DMS79 treated with DMSO at 0.1 percent for 48 hours (cell line): Measurements from ENCODE around the gene RGS6.

Experiments used
- DNase-seq: peaks from one replicate; lab custom pipeline; 2025; lab: John Stamatoyannopoulos, UW

Gene RGS6

DNA sequence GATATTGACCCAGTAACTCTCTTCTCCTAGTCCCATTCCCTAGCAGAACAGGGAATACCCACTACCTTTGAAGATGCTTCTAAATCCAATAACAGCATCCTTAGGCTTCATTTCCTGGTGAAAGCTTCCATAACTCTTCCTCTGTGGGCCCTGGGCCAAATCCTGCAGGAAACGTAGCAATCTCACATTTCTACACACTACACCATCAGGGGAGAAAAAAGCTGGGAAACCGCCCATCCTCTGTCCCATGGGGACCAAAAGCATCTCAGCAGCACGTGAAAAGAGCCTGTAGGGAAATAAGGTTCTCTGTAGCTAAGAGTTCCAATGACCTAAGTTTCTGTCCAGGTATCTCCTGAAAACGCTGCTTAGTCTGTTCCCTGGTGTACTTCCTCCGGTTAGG, 621.4 kb downstream of the RGS6 start:
- DNase-seq: no peak

DNA sequence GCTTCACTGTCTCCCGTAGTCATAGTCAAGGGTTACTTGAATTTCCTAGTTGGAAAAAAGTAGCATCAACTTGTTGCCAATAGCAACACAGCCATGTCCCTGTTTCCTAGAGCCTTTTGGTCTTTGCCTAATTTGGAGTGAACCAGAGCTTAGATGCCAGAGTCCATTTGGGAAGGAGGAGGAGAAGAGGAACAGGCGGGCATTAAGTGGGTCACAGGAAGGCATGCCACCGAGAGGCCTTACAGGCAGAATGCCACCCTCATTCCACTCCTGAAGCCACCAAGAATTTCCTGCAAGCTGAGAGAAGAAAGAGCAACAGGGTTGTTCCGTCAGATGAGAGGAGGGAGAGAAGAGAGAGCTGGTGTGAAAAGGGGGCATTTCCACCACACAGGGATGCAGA, 622.2 kb downstream of the RGS6 start:
- DNase-seq: no peak

DNA sequence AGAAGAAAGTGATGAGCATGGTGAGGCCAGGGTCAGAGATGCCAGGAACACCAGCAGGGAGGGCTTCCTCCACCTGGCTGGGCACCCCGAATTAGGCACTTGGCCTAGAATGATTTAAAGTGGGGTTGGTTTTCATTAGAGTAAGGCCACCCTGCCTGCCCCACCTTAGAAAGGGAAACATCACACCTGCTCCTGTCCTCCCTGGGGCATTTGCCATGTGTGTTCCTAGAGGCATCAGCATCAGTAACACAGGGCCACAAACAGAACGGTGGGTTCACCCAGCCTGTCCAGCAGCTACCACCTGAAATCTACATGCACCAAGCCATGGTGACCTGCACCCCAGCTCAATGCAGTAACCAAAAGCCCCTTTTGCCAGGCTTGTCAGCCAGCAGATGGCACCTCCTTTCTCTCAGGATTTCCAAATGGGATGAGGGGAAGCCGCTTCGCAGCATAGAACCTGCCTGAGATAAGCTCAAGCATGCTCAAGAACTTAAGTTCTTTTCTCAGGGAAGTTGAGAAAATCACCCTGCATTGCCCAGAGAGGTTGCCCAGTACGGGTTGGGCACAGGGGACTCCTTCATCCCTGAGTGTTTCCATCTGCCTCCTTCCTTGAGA, 622.9 kb downstream of the RGS6 start:
- no peak for DNase-seq

DNA sequence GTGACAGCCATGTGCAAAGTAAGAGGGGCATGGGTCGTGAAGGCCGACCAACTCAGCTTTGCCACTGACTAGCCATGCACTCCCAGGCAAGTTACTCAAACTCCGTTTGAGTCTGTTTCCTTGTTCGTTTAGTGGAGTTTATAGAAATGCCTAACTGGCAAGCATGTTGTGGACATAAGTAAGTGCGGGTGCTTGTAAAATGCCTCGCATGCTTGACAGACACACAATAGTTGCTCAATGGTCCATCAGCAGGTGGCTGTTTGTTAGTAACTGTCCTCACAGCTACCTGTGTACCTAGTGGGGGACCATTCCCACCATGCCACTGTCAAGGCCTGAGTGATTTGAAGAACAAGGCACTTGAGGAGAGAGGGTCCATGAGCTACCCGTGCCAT, 623.4 kb downstream of the RGS6 start:
- no peak for DNase-seq

DNA sequence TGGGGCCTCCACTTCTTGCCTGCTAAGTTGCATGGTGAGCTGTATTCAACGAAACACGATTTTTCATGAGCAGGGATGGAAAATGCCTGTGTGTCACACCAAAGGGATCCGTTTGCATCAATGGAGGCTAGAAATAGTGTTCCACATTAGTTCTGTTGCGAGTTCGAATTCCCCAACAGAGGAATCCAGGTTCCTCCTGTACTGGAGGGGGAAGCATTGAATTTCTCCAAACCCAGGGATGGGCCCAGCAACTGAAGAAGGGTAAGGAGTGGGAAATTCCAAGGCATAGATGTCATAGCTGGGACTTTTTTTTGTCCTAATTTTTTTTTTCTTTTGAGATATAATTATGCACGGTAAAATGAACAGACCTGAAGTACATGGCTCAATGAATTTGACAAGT, 625.4 kb downstream of the RGS6 start:
- DNase-seq: no peak

DNA sequence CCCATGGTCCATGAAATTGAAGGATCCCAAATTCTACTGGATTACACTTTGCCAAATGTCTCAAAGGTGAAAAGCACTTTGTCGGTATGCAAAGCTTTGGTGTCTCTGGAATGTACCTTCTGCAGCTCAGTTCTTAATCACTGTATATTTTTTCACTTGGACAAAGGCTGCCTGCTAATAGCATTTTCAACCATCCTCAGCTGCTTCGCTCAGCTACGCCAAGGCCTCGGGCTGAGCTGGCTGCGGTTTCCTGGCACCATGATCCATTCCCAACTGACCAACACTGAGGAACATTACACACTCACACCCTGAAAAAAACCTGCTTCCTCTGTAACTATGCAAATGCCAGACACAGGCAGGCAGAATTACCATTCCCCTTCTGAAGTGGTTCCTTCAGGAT, 626.5 kb downstream of the RGS6 start:
- DNase-seq: no peak

DNA sequence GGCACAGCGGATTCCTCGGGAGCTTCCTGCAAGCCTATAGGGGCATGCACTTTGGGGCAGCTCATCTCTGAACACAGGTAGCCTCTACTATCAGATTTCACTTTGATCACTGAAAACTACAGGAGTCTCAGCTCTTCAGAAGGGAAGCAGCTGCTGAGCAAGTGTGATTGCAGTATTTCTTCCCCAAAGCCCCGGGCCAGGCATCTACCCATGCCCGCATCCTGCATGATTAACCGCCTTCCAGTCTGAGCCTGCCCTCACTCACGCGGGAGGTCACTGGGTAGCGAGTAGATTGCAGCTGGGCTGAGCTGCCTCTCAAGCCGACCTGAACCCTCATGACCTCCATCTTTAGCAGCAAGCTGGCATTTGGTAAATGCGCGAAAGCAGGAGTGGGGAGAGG, 627.0 kb downstream of the RGS6 start:
- DNase-seq: no peak

DNA sequence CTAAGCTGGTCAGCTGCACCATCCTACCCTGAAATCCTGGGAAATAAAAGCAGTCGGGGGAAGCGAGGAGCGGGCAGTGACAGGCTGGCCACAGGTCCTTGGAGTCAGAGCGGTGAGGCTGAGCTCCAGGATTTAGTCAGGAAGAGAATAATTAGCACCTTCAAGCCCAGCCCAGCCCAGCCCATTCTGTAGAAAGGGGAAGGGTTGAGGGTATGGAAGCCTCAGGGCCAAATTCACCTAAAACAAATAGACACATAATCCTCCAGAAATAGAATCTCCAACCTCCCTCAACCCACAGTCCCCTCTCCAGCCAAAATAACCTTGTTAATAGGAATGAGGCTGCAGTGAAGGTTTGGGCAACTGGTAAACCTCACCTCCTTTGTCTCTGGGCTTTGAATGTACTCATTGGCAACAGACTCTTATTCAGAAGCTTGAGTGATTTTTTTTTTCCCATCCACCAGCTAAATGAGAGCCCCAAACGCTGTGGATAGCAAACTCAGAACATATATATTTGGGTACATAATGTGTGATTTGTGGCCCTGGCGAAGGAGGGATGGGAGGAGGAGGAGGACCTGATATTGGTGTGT, 627.5 kb downstream of the RGS6 start:
- no peak for DNase-seq

DNA sequence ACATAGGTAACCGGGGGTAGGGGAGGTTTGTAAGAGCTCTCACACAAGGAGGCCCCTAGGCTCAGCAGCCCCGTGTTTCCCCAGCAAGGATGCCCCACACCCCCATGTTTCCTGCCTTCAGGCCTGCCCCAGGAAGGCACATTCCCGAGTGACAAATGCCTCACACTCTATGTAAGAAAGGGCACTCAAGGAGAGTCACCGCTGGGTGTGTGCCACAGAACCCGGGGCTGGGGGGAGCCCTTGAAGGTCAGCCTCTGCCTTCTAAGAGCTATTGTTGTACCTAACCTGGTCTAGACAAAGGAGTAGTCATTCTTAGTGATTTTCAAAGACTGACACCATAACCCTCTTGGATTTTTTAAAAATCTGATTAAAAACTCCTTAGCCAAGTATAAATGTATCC, 628.1 kb downstream of the RGS6 start:
- no peak for DNase-seq

DNA sequence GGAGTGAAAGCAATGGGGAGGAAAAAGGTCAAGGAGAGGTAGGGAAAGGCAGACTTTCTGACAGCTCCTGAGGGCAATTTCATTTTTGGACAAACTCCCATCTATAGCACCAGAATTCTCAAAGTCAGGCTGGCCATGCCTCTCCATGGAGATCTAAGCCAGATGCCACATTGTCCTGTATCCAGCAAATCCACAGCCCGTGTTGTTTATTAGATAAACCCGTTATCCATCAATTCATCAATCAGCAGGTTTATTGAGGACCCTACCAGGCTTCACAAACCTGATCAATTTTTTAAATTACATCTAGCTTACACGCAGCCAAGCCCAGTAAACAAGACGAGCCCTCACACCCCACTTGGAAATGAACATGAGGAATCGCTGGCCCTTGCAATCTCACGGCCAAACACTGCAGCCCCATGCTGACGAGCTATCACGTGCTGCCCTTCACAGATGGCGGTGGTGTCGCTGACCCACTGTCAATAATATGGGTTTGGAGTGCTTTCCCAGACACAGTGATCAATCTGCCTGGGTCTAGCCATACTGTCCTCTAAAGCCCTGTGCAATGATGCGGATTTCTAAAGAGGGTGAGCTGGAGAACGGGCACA, 628.8 kb downstream of the RGS6 start:
- no peak for DNase-seq

DNA sequence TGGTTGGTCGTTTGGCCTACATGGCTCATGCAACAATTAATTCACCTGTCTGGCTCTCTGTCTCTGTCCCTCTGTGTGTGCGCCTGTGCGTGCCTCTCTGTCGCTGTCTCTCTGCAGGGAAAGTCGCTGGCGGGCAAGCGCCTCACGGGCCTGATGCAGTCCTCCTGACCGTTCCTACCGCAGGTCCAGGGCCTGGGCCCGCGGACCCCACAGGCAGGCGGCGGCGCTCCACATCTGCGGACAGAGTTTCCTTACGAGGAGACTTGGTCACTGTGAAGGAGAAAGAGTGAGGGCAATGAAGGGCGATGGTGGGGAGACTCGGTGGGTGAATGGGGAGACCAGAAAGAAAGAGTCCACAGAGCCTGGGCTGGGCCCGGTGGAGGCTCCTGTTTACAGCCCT, 630.1 kb downstream of the RGS6 start:
- DNase-seq: no peak

DNA sequence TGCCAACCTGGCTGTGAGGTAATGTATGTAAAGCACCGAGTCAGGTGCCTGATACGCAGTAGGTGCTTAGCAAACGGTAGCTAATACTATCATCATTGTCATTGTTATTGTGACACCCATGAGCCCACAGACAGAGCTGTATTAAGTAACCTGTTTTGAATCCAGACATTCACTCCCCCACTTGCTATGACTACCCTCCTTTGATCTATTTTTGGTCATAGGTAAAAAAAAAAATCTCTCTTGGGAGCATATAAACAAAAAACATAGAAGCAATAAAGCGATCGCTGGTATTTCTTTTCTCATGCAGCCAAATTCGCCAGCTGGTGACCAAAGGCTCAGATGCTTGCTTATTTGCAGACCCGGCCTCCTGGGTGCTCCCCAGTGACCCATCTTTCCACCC, 631.4 kb downstream of the RGS6 start:
- no peak for DNase-seq

DNA sequence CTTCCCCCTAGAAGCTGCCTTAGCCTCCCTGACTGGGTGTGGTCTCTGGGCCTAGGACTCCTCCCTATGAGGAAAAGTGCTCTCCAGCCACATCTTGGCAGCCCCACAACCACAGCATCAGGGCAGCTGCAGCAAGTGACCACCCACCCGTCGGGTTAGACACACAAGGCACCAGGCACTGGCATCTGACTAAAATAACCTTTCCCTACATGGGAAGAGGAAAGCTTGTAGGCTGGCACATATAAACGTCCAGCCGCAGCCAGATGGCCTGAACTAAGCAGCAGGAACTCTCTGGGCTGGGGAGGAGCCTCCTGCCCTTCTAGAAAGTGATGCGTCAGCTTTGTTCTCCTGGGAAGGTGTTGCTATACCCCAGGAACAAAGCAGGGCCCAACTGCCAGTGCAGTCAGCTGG, 632.9 kb downstream of the RGS6 start:
- DNase-seq: no peak

DNA sequence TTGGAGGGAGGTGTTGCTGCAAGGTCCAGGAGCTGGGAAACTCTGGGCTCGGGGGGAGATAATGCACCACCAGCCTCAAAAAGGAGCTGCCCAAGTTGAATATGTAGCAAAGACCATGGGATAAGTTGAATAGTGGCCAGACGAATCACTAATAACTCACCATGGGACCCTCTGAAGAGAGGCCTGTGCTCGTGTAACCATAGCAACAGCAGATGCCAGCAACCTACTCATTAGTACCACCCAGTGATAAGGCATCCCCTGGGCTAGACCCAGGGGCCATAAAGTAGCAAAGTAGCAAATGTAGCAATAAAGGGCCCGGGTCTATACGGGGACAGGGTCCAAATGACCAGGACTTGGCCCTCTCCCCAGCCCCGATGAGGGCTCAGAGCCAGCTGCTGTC, 633.7 kb downstream of the RGS6 start:
- DNase-seq: no peak

DNA sequence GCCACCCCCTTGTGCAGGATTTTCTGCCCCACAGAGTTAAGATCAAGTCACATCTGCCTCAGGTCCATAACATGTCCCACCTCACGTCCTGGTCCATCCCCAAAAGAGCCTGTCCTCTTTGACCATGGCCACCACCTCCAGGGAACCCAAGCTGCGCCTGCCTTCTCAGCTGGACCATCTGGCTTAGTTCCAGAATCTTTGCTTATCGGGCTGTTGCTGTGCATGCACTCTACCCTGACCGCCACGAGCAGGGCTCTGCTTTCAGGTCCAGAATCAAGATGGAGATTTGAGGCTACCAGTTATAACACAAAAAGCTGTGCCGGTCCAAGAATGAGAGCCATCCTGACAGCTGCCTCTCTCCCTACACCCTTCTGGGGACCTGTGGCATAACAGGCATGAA, 635.0 kb downstream of the RGS6 start:
- DNase-seq: no peak

DNA sequence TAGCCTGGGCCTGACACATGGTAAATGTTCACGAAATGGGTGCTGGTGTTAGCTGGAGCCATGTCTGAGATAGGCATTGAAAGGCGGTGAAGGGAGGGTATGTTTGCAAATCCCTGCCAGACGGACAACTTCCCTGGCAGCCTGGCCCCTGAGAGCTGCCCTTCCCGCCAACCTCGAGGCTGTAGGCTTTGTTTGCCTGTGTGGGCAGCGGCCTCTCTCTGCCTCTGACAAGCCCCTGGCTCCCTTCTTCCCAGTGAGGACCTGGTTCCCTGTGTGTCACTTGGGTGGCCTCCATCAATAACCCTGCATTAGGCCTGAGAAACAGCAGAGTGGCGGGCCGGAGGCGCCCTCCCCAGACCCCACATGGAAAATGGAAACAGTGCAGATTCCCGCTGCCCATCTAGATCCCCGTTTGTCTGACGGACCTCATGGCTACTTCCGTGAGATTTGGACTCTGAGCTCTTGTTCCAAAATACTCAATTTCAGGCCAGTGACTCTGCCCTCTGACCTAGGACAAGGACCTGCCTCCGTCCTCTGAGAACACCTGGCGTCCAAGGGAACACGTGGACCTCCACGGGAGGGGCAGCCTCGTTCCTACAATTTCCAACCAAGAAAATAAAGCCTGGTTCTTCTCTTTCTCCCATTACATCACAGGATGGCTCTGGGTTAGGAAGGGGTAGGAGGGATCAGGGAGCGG, 636.2 kb downstream of the RGS6 start:
- DNase-seq: no peak

DNA sequence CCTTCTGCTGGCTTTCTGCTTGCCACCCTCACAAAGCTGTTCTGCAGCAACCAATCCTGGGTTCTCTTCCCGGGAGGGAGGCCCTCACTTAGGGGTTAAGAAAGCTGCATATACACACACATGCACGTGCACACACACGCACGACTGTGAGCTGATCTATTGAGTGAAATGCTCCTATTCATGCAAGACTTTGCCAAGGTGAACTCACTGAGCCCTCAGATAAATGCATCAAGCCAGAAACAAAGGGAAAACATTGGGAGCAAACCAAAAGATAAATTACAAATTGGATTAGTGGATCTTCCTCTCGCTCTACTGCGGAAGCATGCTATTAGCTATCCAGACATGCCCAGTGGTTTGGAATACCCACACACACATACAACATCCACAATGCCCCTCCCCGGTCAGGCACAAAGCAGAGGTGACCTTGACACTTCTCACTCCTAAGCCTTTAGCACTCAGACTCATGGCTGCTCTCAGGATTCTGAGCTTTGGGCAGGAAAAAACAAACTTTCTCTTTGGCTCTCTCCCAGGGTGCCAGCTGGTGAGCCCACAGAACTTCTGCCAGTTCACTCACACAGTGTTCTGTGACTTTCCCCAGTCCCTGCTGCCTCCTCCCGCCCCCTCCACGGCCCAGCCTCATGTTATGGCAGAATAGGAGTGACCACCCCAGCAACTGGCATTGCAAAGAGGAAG, 641.6 kb downstream of the RGS6 start:
- DNase-seq: no peak

DNA sequence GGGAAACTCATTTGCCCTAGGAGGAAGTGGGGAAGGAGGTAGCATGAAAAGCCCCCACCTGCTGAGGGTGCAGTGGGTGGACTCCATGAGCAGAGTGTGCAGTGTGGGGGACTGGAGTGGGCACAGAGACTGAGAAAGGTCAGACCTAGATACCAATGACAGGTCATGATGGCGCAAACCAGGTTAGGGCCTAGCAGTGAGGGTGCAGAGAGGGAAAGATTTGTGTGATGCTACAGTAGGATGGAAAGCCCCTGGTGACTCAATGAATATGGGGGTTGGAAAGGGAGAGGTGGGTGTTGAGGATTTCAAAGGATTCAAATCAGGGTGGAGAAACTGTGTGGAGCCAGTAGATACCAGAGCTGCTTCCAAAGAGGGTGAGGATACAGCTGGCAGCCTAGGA, 642.5 kb downstream of the RGS6 start:
- no peak for DNase-seq

DNA sequence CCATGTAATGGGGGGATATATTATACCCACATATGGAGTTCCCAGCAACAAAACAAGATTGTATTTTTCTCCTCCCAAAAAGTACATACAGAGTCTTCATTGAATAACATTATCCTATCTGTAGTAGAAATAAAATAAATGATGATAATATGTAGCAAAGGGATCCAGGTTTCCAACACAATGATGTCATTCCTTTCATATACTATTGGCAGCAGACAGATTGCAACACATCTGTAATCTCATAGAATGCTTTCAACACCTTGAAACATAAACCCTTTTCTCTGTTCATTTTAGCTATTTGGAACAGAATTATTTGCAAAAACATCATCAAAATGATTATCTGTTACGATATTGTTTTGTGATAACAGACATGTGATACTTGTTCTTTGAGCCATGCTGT, 644.0 kb downstream of the RGS6 start:
- DNase-seq: no peak

DNA sequence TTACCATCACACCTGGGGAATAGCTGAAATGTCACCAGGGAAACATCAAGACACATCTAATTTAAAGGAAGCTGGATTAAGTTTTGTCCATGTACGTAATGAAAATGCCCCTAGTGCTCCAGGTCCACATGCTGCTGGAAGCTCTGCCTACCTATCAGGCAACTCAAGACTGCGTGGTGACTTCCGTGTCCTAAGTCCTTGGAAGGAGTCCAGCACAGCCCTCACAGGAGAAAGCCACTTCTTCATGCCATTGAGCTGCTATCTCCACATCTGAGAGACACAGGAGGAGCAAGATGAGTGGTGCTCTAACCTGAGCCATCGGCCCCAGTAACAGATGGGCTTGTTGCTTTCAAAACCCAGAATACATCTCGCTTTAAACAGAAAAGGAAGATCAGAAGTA, 645.3 kb downstream of the RGS6 start:
- DNase-seq: peak; percentile 97

DNA sequence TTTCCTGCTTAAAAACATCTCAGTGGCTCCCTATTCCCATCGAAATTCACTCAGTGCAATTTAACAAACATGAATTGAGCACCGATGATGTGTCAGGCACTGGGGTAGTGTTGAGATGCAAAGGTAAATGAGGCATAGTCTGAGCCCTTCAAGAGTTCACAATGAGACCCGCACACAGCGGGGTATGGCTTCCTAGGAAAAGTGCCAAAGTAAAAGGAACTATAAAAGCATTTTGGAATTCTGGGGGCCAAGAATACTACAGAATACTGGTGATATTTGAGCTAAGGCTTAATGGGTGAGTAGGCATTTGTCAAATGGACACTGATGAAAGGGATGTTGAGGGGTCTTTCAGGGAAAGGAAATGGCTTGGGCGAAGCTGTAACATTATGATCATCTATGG, 646.3 kb downstream of the RGS6 start:
- peak; percentile 91 for DNase-seq

DNA sequence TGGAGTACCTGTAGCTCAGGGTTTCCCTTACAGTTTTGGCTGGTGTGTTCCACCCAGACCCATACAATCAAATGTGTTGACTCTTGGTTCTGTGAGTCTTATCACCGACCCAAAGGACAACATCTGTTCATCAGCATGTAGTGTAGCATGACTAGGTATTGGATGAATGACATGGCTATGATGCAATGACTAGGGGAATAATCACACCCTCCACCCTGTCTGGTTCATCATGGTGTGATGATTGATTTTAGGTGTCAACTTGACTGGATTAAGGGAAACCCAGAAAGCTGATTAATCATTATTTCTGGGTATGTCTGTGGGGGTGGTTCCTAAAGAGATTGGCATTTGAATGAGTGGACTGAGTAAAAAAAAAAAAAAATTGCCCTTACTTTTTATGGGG, 650.4 kb downstream of the RGS6 start:
- DNase-seq: no peak
